Endothelial cell of umbilical vein (primary cell): ENCODE data around the gene INTS6. TPM values are rescaled to one million over a fixed set of nuclear protein-coding genes. Genes with fewer than 3 reads are reported as not detected.

ENCODE experiments used
- BruUV-seq: library from RNA; stranded (reverse); fragments of 400-500 nt; replicated peaks from 2 replicates; lab custom pipeline; 2021; lab: Mats Ljungman, UMichigan
- CTCF ChIA-PET: fragments of 300-600, 350-600 bp; sonication (Branson Sonifier 250); formaldehyde crosslinking; loops from one replicate; lab custom pipeline; 2021; ENCODE audit warnings: antibody characterized with exemption, inconsistent platforms; lab: Charles Lee
- POLR2A ChIA-PET: fragments of 300-600, 350-600 bp; sonication (Branson Sonifier 250); formaldehyde crosslinking; loops from one replicate; lab custom pipeline; 2021; ENCODE audit warnings: antibody characterized with exemption, inconsistent platforms; lab: Charles Lee
- DNase-seq: peaks from one replicate; pipeline ENCODE4 v3.0.0-alpha.2; 2011; ENCODE audit warnings: low read depth, low spot score
- FAIRE-seq: peaks from 2 replicates; lab custom pipeline; 2011; peaks lifted over from hg19 to GRCh38; lab: Jason Lieb, UNC
- H2AFZ ChIP-seq: 2 replicates; pipeline ENCODE4 v1.6.0; 2012; ENCODE audit warnings: low read depth, low read length, control low read depth, inconsistent platforms
- H3K27ac ChIP-seq: 2 replicates; pipeline ENCODE4 v1.5.1; 2011; ENCODE audit warnings: low read depth, mild to moderate bottlenecking, control low read depth, low read length, moderate library complexity; ENCODE audit not compliant: insufficient read depth
- H3K27me3 ChIP-seq, 2 experiments: 2 replicates each; pipeline versions ENCODE4 v1.6.0 to v1.6.1; 2011; ENCODE audit warnings: low read length in 2 of 2, mixed read lengths in 1 of 2; ENCODE audit not compliant: control insufficient read depth in 2 of 2, insufficient read depth in 2 of 2
- H3K36me3 ChIP-seq, 2 experiments: 2 replicates in 1 of 2; 3 replicates in 1 of 2; pipeline ENCODE4 v1.5.1; 2011; ENCODE audit warnings: low read length in 2 of 2, mild to moderate bottlenecking in 1 of 2, moderate library complexity in 1 of 2; ENCODE audit not compliant: control insufficient read depth in 2 of 2, insufficient read depth in 2 of 2; ENCODE audit errors: extremely low read depth in 1 of 2
- H3K4me1 ChIP-seq: 3 replicates; pipeline ENCODE4 v1.5.1; 2011; ENCODE audit warnings: mild to moderate bottlenecking, low read length; ENCODE audit not compliant: control insufficient read depth, insufficient read depth; ENCODE audit errors: extremely low read depth
- H3K4me2 ChIP-seq: 2 replicates; pipeline ENCODE4 v1.6.1; 2011; ENCODE audit warnings: low read length, control low read depth, mixed read lengths; ENCODE audit not compliant: insufficient read depth
- H3K4me3 ChIP-seq, 3 experiments: fragments of 200-600 bp in 1 of 3; sonication (generic), shearing (Covaris generic) in 1 of 3; replicated peaks in 1 of 3; 2 replicates each; pipeline ENCODE4 v1.5.1; 2011 to 2016; ENCODE audit warnings: control low read depth in 3 of 3, low read length in 3 of 3, mild to moderate bottlenecking in 2 of 3, inconsistent platforms in 1 of 3, low read depth in 1 of 3, moderate library complexity in 1 of 3; ENCODE audit not compliant: insufficient read depth in 1 of 3
- H3K79me2 ChIP-seq: 2 replicates; pipeline ENCODE4 v1.6.0; 2012; ENCODE audit warnings: low read length, inconsistent platforms; ENCODE audit not compliant: control insufficient read depth, insufficient read depth
- H3K9ac ChIP-seq: replicated peaks from 2 replicates; pipeline ENCODE3; 2011; ENCODE audit warnings: low read length, control low read depth; ENCODE audit not compliant: insufficient read depth; ENCODE audit errors: extremely low read depth
- H3K9me1 ChIP-seq: replicated peaks from 3 replicates; pipeline ENCODE4 v1.6.0; 2011; ENCODE audit warnings: mild to moderate bottlenecking, low read length; ENCODE audit not compliant: control insufficient read depth, insufficient read depth; ENCODE audit errors: extremely low read depth
- H3K9me3 ChIP-seq: replicated peaks from 2 replicates; pipeline ENCODE4 v1.5.1; 2012; ENCODE audit warnings: low read length, inconsistent platforms; ENCODE audit not compliant: control insufficient read depth, insufficient read depth
- H4K20me1 ChIP-seq: replicated peaks from 2 replicates; pipeline ENCODE3; 2011; ENCODE audit warnings: mild to moderate bottlenecking, low read length; ENCODE audit not compliant: control insufficient read depth, insufficient read depth; ENCODE audit errors: extremely low read depth
- EZH2 ChIP-seq: IDR thresholded peaks from 2 replicates; pipeline ENCODE4 v1.6.1; 2012; ENCODE audit warnings: borderline replicate concordance, low read depth, mild to moderate bottlenecking, moderate library complexity, low read length, inconsistent platforms; ENCODE audit not compliant: severe bottlenecking
- FOS ChIP-seq: IDR thresholded peaks from 2 replicates; pipeline ENCODE4 v1.6.1; 2011; ENCODE audit warnings: mild to moderate bottlenecking, low read length, moderate library complexity, borderline replicate concordance; ENCODE audit not compliant: insufficient read depth
- GATA2 ChIP-seq: IDR thresholded peaks from 2 replicates; pipeline ENCODE4 v1.7.0; 2011; ENCODE audit warnings: low read depth, mild to moderate bottlenecking, moderate library complexity, mixed read lengths, low read length; ENCODE audit not compliant: insufficient read length, insufficient read depth
- JUN ChIP-seq: IDR thresholded peaks from 2 replicates; pipeline ENCODE4 v1.6.1; 2011; ENCODE audit warnings: borderline replicate concordance, low read depth; ENCODE audit not compliant: insufficient read length, insufficient read depth
- MYC ChIP-seq: IDR thresholded peaks from one replicate; pipeline ENCODE4 v1.6.1; 2011; ENCODE audit warnings: mild to moderate bottlenecking, low read depth, low read length
- POLR2A ChIP-seq: IDR thresholded peaks from 2 replicates; pipeline ENCODE4 v1.6.1; 2012; ENCODE audit warnings: low read depth, mild to moderate bottlenecking, control low read depth, low read length
- POLR2AphosphoS5 ChIP-seq: IDR thresholded peaks from 2 replicates; pipeline ENCODE4 v1.6.1; 2012; ENCODE audit warnings: low read depth, mild to moderate bottlenecking, control low read depth, low read length, moderate library complexity; ENCODE audit not compliant: insufficient read depth
- dilution Hi-C: fragments of 300-500 bp; cut with MboI; formaldehyde crosslinking; loops from one replicate; pipeline ENCODE4 v1.15.0; 2019; ENCODE audit warnings: low sequenced_read_pairs; ENCODE audit not compliant: extremely low pct_ligation_motif_present
- intact Hi-C: fragments of 100-400 bp; cut with micrococcal nuclease; formaldehyde crosslinking; loops from one replicate; pipeline ENCODE4 v1.10.0; 2022
- polyA plus RNA-seq, 4 experiments: library from polyadenylated mRNA; depleted of rRNA in 3 of 4; stranded (reverse) in 3 of 4; unstranded in 1 of 4; fragments of >200 nt; gene quantifications; 2 replicates each; pipeline versions ENCODE4 v1.2.1 to v1.2.3, GENCODE V29; 2011 to 2012; ENCODE audit warnings: missing spikeins in 1 of 4
- total RNA-seq: library from RNA; stranded (reverse); gene quantifications from 2 replicates; pipeline ENCODE4 v1.2.3, GENCODE V29; 2021
- TF ChIP-seq, protein P1 (sequence below), 2 donors: IDR thresholded peaks; 1 replicate in 1 of 2; 2 replicates in 1 of 2; pipeline ENCODE4 v1.5.1; 2011; ENCODE audit warnings: low read length in 2 of 2, mild to moderate bottlenecking in 2 of 2, moderate library complexity in 2 of 2, control low read depth in 1 of 2, inconsistent platforms in 1 of 2, low read depth in 1 of 2; ENCODE audit not compliant: insufficient read depth in 1 of 2; ENCODE audit errors: extremely low read depth in 1 of 2
- TF ChIP-seq, protein P2 (sequence below): IDR thresholded peaks from 2 replicates; pipeline ENCODE4 v1.6.1; 2011; ENCODE audit not compliant: insufficient read depth, insufficient read length

The INTS6 gene
- total and polyA plus RNA-seq, 2 donors (not counting 3 experiments of a cell fraction or from before 2014, with no cell fraction given): 9.5 to 45.4 TPM

- Histone ChIP-seq H3K27me3 (no peaks in the 10 kb centered on the region), H3K9ac (no peak overlapping the region), H2AFZ (no peak overlapping the region), H3K9me3 (no peaks in the 10 kb centered on the region), H3K27ac (no peak overlapping the region), H3K36me3 (no peaks in the 10 kb centered on the region), H3K79me2 (no peaks in the 10 kb centered on the region), H4K20me1 (no peaks in the 10 kb centered on the region), H3K4me1 (no peaks in the 10 kb centered on the region), H3K9me1 (no peaks in the 10 kb centered on the region), H3K4me2 (no peak overlapping the region), H3K4me3 (no peak overlapping the region)
- CTCF ChIA-PET: interaction anchor here (1.0 to 1.7 kb wide), 4 partner anchors 13 to 196 kb away, joined by 3 to 8 read pairs (median 6); no protein-coding TSS in a partner anchor
- dilution Hi-C loops (no loop called here), intact Hi-C loops (no loop called here)
- TF ChIP-seq EZH2 (no peak), MYC (no peak), GATA2 (no peak), POLR2AphosphoS5 (no peak), FOS (no peak), POLR2A (no peak), JUN (no peak)
- TF ChIP-seq, protein P1, sequence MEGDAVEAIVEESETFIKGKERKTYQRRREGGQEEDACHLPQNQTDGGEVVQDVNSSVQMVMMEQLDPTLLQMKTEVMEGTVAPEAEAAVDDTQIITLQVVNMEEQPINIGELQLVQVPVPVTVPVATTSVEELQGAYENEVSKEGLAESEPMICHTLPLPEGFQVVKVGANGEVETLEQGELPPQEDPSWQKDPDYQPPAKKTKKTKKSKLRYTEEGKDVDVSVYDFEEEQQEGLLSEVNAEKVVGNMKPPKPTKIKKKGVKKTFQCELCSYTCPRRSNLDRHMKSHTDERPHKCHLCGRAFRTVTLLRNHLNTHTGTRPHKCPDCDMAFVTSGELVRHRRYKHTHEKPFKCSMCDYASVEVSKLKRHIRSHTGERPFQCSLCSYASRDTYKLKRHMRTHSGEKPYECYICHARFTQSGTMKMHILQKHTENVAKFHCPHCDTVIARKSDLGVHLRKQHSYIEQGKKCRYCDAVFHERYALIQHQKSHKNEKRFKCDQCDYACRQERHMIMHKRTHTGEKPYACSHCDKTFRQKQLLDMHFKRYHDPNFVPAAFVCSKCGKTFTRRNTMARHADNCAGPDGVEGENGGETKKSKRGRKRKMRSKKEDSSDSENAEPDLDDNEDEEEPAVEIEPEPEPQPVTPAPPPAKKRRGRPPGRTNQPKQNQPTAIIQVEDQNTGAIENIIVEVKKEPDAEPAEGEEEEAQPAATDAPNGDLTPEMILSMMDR (IDR thresholded peaks at IDR 0.05; ENCODE audit: extremely low read depth in 1 of 2, insufficient read depth in 1 of 2, low read depth in 1 of 2, low read length in 2 of 2): no peak
- TF ChIP-seq, protein P2, sequence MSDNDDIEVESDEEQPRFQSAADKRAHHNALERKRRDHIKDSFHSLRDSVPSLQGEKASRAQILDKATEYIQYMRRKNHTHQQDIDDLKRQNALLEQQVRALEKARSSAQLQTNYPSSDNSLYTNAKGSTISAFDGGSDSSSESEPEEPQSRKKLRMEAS: no peak
- DNase-seq: no peak
- FAIRE-seq: no peak
- BruUV-seq: no TSS peak
- POLR2A ChIA-PET: no interaction called here
Measured at GRCh38 chr13:51321836-51322235, 131.0 kb downstream of the INTS6 start.
